Muscle layer of duodenum (tissue), 2 donors: ENCODE measurements around the gene EXPH5.

ENCODE experiments used
- H3K27ac ChIP-seq: one replicate; pipeline ENCODE4 v1.7.0; 2013; ENCODE audit warnings: mild to moderate bottlenecking, low read length
- H3K27me3 ChIP-seq: one replicate; pipeline ENCODE4 v1.7.0; 2013; ENCODE audit warnings: low read depth, mild to moderate bottlenecking, control low read depth, low read length
- H3K36me3 ChIP-seq, 2 donors: one replicate each; pipeline ENCODE4 v1.7.0; 2013; ENCODE audit warnings: low read length in 2 of 2, control low read depth in 1 of 2, mild to moderate bottlenecking in 1 of 2; ENCODE audit not compliant: insufficient read depth in 2 of 2, control insufficient read depth in 1 of 2
- H3K4me1 ChIP-seq, 2 donors: one replicate each; pipeline ENCODE4 v1.7.0; 2013; ENCODE audit warnings: low read length in 2 of 2, mild to moderate bottlenecking in 2 of 2, control low read depth in 1 of 2, moderate library complexity in 1 of 2; ENCODE audit not compliant: insufficient read depth in 2 of 2, control insufficient read depth in 1 of 2
- H3K4me3 ChIP-seq, 2 donors: one replicate each; pipeline ENCODE4 v1.7.0; 2013; ENCODE audit warnings: low read length in 2 of 2, low read depth in 1 of 2, mild to moderate bottlenecking in 1 of 2
- H3K9me3 ChIP-seq, 2 donors: one replicate each; pipeline ENCODE4 v1.7.0; 2013; ENCODE audit warnings: low read length in 2 of 2, control low read depth in 1 of 2, mild to moderate bottlenecking in 1 of 2; ENCODE audit not compliant: control insufficient read depth in 1 of 2
- donor health status: healthy.

The EXPH5 gene

GRCh38 chr11:108580043-108580442 lies 13.5 kb downstream of the EXPH5 start:
- Histone ChIP-seq H3K4me3 (no peak overlapping the region), H3K9me3 (no peaks in the 10 kb centered on the region), H3K4me1 (no peaks in the 10 kb centered on the region)

DNA sequence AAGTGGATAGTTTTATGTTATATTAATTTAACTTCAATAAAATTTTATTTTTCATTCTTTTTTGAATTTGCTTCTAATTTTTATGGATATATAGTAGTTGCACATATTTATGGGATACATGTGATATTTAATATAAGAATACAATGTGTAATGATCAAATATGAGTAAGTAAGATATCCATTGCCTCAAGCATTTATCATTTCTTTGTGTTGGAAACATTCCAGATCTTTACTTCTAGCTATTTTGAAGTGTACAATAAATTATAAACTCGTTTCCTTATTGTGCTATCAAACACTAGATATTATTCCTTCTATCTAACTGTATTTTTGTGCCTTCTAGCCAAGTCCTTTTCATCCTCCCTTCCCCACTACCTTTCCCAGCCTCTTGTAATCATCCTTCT lies 17.0 kb downstream of the EXPH5 start:
- no peaks in the 10 kb centered on the region for H3K27me3 ChIP-seq
- no peaks in the 10 kb centered on the region for H3K4me1 ChIP-seq
- no peak overlapping the region for H3K4me3 ChIP-seq
- H3K27ac ChIP-seq, result no peak overlapping the region
- no peaks in the 10 kb centered on the region for H3K9me3 ChIP-seq
- H3K36me3 ChIP-seq, result no peaks in the 10 kb centered on the region

More at GRCh38 chr11:108580043-108580442, 13.5 kb downstream of the EXPH5 start:
- Histone ChIP-seq H3K36me3 (no peaks in the 10 kb centered on the region), H3K27me3 (no peaks in the 10 kb centered on the region), H3K27ac (no peak overlapping the region)

- Histone ChIP-seq H3K9me3 (no peaks in the 10 kb centered on the region), H3K4me1 (no peaks in the 10 kb centered on the region), H3K27me3 (no peaks in the 10 kb centered on the region), H3K36me3 (no peaks in the 10 kb centered on the region), H3K27ac (no peak overlapping the region), H3K4me3 (no peak overlapping the region)
Observed at GRCh38 chr11:108574675-108575074, 18.9 kb downstream of the EXPH5 start.

- no peaks in the 10 kb centered on the region for H3K4me1 ChIP-seq
- no peaks in the 10 kb centered on the region for H3K36me3 ChIP-seq
- H3K4me3 ChIP-seq, result no peak overlapping the region
- no peaks in the 10 kb centered on the region for H3K9me3 ChIP-seq
- no peak overlapping the region for H3K27ac ChIP-seq
- no peaks in the 10 kb centered on the region for H3K27me3 ChIP-seq
Observed at GRCh38 chr11:108571001-108571400, 22.6 kb downstream of the EXPH5 start.

GRCh38 chr11:108569896-108570295 lies 23.7 kb downstream of the EXPH5 start:
- no peaks in the 10 kb centered on the region for H3K9me3 ChIP-seq
- no peaks in the 10 kb centered on the region for H3K4me1 ChIP-seq
- H3K36me3 ChIP-seq, result no peaks in the 10 kb centered on the region
- H3K27me3 ChIP-seq, result no peaks in the 10 kb centered on the region
- H3K4me3 ChIP-seq, result no peak overlapping the region
- no peak overlapping the region for H3K27ac ChIP-seq

DNA sequence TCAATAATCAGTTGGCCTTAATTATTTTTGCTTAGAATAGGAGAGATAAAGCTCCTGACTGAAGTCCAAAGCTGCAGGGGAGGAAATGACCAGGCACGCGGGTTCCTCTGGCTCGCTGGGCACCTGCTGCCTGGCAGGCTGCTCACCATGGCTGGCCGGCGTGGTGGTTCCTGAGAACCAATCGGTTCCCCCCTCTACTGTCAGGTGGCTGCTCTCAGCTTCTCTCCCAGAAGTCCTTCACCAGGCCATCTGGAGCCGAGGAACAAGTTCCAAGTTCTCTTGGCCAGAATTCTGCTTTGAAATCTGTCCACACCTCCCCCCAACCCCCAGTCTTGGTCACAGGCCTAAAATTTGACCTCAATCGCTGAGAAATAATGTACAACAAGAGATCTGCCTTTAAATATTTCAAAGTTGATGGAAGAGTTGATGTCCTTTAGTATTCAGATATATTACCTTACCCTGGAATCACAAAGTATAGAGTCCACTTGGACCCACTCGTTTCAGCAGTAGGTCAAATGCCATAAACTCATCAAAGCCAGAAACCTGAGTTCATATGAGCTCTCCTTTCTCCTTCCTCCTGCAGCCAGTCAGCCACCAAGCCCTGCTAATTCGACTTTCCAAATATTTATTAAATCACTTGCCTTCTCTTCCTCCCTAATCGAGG lies 25.2 kb downstream of the EXPH5 start:
- no peaks in the 10 kb centered on the region for H3K4me1 ChIP-seq
- no peak overlapping the region for H3K27ac ChIP-seq
- no peak overlapping the region for H3K4me3 ChIP-seq
- H3K9me3 ChIP-seq, result no peaks in the 10 kb centered on the region
- no peaks in the 10 kb centered on the region for H3K27me3 ChIP-seq
- no peaks in the 10 kb centered on the region for H3K36me3 ChIP-seq

DNA sequence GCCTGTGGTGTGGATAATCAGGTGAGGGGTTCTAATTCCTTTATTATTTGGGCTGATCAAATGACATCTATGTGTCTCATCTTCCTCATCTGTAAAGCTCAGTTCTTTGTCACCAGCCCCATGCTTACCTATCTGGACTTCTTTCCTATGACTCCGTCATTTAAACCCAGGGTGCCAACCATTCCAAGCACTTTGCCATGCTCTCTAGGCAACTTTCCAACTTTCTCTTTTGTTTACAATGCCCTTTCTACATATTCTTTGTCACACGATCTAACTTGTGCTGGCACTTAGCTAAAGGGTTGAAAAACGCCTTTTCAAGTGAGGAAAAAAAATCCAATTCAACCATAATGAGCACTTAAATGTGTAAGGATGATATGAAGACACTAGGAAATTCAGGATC lies 27.9 kb downstream of the EXPH5 start:
- H3K9me3 ChIP-seq, result no peaks in the 10 kb centered on the region
- no peaks in the 10 kb centered on the region for H3K36me3 ChIP-seq
- H3K27me3 ChIP-seq, result no peaks in the 10 kb centered on the region
- no peak overlapping the region for H3K4me3 ChIP-seq
- H3K27ac ChIP-seq, result no peak overlapping the region
- H3K4me1 ChIP-seq, result no peaks in the 10 kb centered on the region

DNA sequence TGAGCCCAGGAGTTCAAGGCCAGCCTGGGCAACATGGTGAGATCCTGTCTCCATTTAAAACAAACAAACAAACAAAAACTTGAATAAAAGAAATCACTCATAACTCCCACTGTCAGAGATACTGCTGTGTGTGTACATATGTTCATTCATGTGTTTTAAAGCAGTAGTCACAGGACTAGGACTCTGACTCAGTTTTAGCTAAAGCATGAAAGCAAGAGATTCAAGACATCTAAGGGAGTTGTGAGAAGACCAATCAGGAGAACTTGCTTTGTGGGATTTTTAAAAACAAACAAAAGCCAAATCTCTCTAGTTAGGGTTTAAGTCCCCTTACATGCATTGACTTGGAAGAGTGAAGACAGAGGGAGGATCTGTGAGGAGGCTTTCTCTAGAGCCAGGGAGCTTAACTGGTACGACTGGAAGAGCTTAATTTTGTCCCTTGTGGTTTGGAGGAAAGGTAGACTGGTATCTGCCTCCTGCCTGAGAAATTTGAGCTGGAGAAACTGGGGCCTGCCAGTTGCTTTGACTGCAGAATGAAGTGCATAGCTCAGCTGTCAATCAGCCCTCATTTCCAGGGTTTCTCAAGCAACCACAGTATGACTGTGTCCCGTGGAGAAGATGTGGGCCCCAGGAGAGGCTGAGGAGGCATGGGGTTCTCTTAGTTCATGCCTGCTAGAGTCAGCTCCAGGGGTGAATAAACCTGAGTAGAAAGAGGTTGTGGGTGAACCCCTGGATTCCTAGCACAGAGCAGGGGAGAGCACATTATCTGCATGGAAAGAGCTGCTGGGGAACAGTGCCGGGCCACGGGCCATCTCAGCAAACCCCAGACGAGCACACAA lies 30.6 kb downstream of the EXPH5 start:
- Histone ChIP-seq H3K4me3 (no peak overlapping the region), H3K9me3 (no peaks in the 10 kb centered on the region), H3K4me1 (no peaks in the 10 kb centered on the region), H3K27me3 (no peaks in the 10 kb centered on the region), H3K27ac (no peak overlapping the region), H3K36me3 (no peaks in the 10 kb centered on the region)

- Histone ChIP-seq H3K4me1 (no peaks in the 10 kb centered on the region), H3K27me3 (no peaks in the 10 kb centered on the region), H3K4me3 (no peak overlapping the region), H3K9me3 (no peaks in the 10 kb centered on the region), H3K36me3 (no peaks in the 10 kb centered on the region), H3K27ac (no peak overlapping the region)
Observed at GRCh38 chr11:108561535-108561991, 32.0 kb downstream of the EXPH5 start.

GRCh38 chr11:108559904-108560303 lies 33.7 kb downstream of the EXPH5 start:
- Histone ChIP-seq H3K4me3 (no peak overlapping the region), H3K27ac (no peak overlapping the region), H3K36me3 (no peaks in the 10 kb centered on the region), H3K4me1 (no peaks in the 10 kb centered on the region), H3K27me3 (no peaks in the 10 kb centered on the region), H3K9me3 (no peaks in the 10 kb centered on the region)

- Histone ChIP-seq H3K4me3 (no peak overlapping the region), H3K9me3 (no peaks in the 10 kb centered on the region), H3K4me1 (no peaks in the 10 kb centered on the region), H3K27me3 (no peaks in the 10 kb centered on the region), H3K27ac (no peak overlapping the region), H3K36me3 (no peaks in the 10 kb centered on the region)
Observed at GRCh38 chr11:108559340-108559739, 34.2 kb downstream of the EXPH5 start.
